PFSK-1 (cell line): ENCODE measurements around the gene TSKS.

Experiments used
- FOXP2 ChIP-seq: optimal IDR thresholded peaks from 2 replicates; pipeline ENCODE3; 2011; ENCODE audit warnings: borderline replicate concordance, control low read depth, inconsistent platforms; ENCODE audit not compliant: insufficient read depth; ENCODE audit errors: extremely low read length, extremely low read depth
- POLR2AphosphoS5 ChIP-seq: IDR thresholded peaks from 2 replicates; pipeline ENCODE4 v1.6.1; 2012; ENCODE audit warnings: low read depth, mild to moderate bottlenecking, control low read depth, low read length, moderate library complexity
- REST ChIP-seq, 2 experiments: IDR thresholded peaks; 2 replicates each; pipeline versions ENCODE4 v1.6.1 to v1.8.0; 2011 to 2012; ENCODE audit warnings: low read depth in 2 of 2, low read length in 2 of 2, control low read depth in 1 of 2, inconsistent platforms in 1 of 2, mild to moderate bottlenecking in 1 of 2, moderate library complexity in 1 of 2; ENCODE audit not compliant: insufficient read depth in 1 of 2
- SIN3A ChIP-seq: IDR thresholded peaks from 2 replicates; pipeline ENCODE4 v1.6.1; 2012; ENCODE audit warnings: mild to moderate bottlenecking, low read length, moderate library complexity, borderline replicate concordance; ENCODE audit not compliant: insufficient read depth
- TAF1 ChIP-seq: IDR thresholded peaks from 2 replicates; pipeline ENCODE4 v1.6.1; 2012; ENCODE audit warnings: low read length, control low read depth, borderline replicate concordance; ENCODE audit not compliant: insufficient read depth

The TSKS gene

GRCh38 chr19:49766007-49766929, 3.2 kb upstream of the TSKS start:
- TF ChIP-seq REST (IDR thresholded peaks at IDR 0.05; ENCODE audit: insufficient read depth in 1 of 2, low read depth in 2 of 2, low read length in 2 of 2) (0 out of 4 replicates have a peak, but pooled peaks of 1 of the 2 experiments have one; percentile 30), POLR2AphosphoS5 (peak; percentile 83; the same call in 1 of the 2 replicates), SIN3A (no peak), FOXP2 (peak; percentile 83), TAF1 (peak; percentile 68; the same call in 1 of the 2 replicates)

GRCh38 chr19:49764341-49764740, 1.2 kb upstream of the TSKS start:
- TF ChIP-seq TAF1 = no peak
- no peak for TF ChIP-seq SIN3A
- TF ChIP-seq REST (IDR thresholded peaks at IDR 0.05; ENCODE audit: insufficient read depth in 1 of 2, low read depth in 2 of 2, low read length in 2 of 2) = no peak
- no peak for TF ChIP-seq POLR2AphosphoS5

GRCh38 chr19:49761625-49762311, 1.3 kb downstream of the TSKS start:
- TF ChIP-seq TAF1 (no peak), POLR2AphosphoS5 (no peak), FOXP2 (no peak), SIN3A (no peak), REST (IDR thresholded peaks at IDR 0.05; ENCODE audit: insufficient read depth in 1 of 2, low read depth in 2 of 2, low read length in 2 of 2) (no peak)

GRCh38 chr19:49761249-49761624, 1.9 kb downstream of the TSKS start:
- no peak for TF ChIP-seq FOXP2

- TF ChIP-seq SIN3A = no peak
- no peak for TF ChIP-seq REST (IDR thresholded peaks at IDR 0.05; ENCODE audit: insufficient read depth in 1 of 2, low read depth in 2 of 2, low read length in 2 of 2)
- TF ChIP-seq FOXP2 = no peak
- no peak for TF ChIP-seq POLR2AphosphoS5
- TF ChIP-seq TAF1 = no peak
These were observed 4.8 kb downstream of the TSKS start for GRCh38 chr19:49758292-49758691.
